Caco-2 (cell line): ENCODE results near the gene NT5C3B. TPM values are rescaled to one million over a fixed set of nuclear protein-coding genes. Genes with fewer than 3 reads are reported as not detected.

Source experiments
- BruUV-seq: library from RNA; stranded (reverse); fragments of 400-500 nt; replicated peaks from 2 replicates; lab custom pipeline; 2021; lab: Mats Ljungman, UMichigan
- CTCF ChIA-PET: fragments of 300-600 bp; sonication (Branson Sonifier 250); formaldehyde crosslinking; loops from one replicate; lab custom pipeline; 2022; ENCODE audit warnings: antibody characterized with exemption; lab: Charles Lee
- POLR2A ChIA-PET: fragments of 300-600 bp; sonication (Branson Sonifier 250); formaldehyde crosslinking; loops from one replicate; lab custom pipeline; 2022; ENCODE audit warnings: antibody characterized with exemption; lab: Charles Lee
- DNase-seq, 2 experiments: peaks; one replicate each; pipeline versions ENCODE4 v3.0.0 to v3.0.0-alpha.2; 2020 to 2022
- H3K27me3 ChIP-seq: replicated peaks from 2 replicates; pipeline ENCODE4 v1.6.0; 2011; ENCODE audit warnings: low read length; ENCODE audit not compliant: control insufficient read depth, insufficient read depth
- H3K36me3 ChIP-seq: 2 replicates; pipeline ENCODE4 v1.5.1; 2011; ENCODE audit warnings: low read length; ENCODE audit not compliant: control insufficient read depth, insufficient read depth
- H3K4me1 ChIP-seq: fragments of 250-450 bp; sonication (Bioruptor Pico); 2 replicates; pipeline ENCODE4 v1.5.1; 2020; ENCODE audit warnings: mild to moderate bottlenecking
- H3K4me3 ChIP-seq: 2 replicates; pipeline ENCODE4 v1.5.1; 2011; ENCODE audit warnings: low read depth, mild to moderate bottlenecking, control low read depth, low read length
- H3K9me3 ChIP-seq: fragments of 250-450 bp; sonication (Bioruptor Pico); 2 replicates; pipeline ENCODE4 v1.5.1; 2020; ENCODE audit warnings: mild to moderate bottlenecking, moderate library complexity
- H3K27ac Mint-ChIP-seq: one replicate; pipeline ENCODE4 v1.8.0; 2022; ENCODE audit warnings: mixed read lengths; ENCODE audit not compliant: unreplicated experiment
- H3K27me3 Mint-ChIP-seq: one replicate; pipeline ENCODE4 v1.8.0; 2022; ENCODE audit warnings: mixed read lengths; ENCODE audit not compliant: insufficient read depth, unreplicated experiment
- H3K36me3 Mint-ChIP-seq: one replicate; pipeline ENCODE4 v1.8.0; 2022; ENCODE audit warnings: mild to moderate bottlenecking, mixed read lengths; ENCODE audit not compliant: insufficient read depth, unreplicated experiment
- H3K4me1 Mint-ChIP-seq: one replicate; pipeline ENCODE4 v1.8.0; 2022; ENCODE audit warnings: low read depth, mixed read lengths; ENCODE audit not compliant: unreplicated experiment
- H3K4me3 Mint-ChIP-seq: one replicate; pipeline ENCODE4 v1.8.0; 2022; ENCODE audit warnings: mild to moderate bottlenecking, moderate library complexity, mixed read lengths; ENCODE audit not compliant: unreplicated experiment
- H3K9me3 Mint-ChIP-seq: one replicate; pipeline ENCODE4 v1.8.0; 2022; ENCODE audit warnings: mixed read lengths; ENCODE audit not compliant: unreplicated experiment
- CTCF ChIP-seq, 2 experiments: fragments of 200-600 bp in 1 of 2; IDR thresholded peaks; 1 replicate in 1 of 2; 2 replicates in 1 of 2; pipeline versions ENCODE4 v1.5.1 to v1.8.0; 2011 to 2022; ENCODE audit warnings: antibody characterized with exemption in 1 of 2, control low read depth in 1 of 2, inconsistent platforms in 1 of 2, low read depth in 1 of 2, low read length in 1 of 2, mild to moderate bottlenecking in 1 of 2, moderate library complexity in 1 of 2; ENCODE audit not compliant: insufficient read depth in 1 of 2, severe bottlenecking in 1 of 2, unreplicated experiment in 1 of 2
- intact Hi-C: fragments of 100-400 bp; cut with micrococcal nuclease; formaldehyde crosslinking; loops from one replicate; pipeline ENCODE4 v1.10.0; 2022; ENCODE audit not compliant: unreplicated experiment
- total RNA-seq: library from RNA; stranded (reverse); gene quantifications from 2 replicates; pipeline ENCODE4 v1.2.3, GENCODE V29; 2022

The NT5C3B gene
- total RNA-seq, 1 experiment from 2014 or later, result 94.5 TPM

- no peak for TF ChIP-seq CTCF (IDR thresholded peaks at IDR 0.05; ENCODE audit: insufficient read depth in 1 of 2, low read depth in 1 of 2, low read length in 1 of 2, severe bottlenecking in 1 of 2, unreplicated experiment in 1 of 2)
- H3K36me3 Mint-ChIP-seq, result peaks cover 46% of the 10 kb centered on the region
- Histone ChIP-seq H3K36me3 (peaks cover 1% of the 10 kb centered on the region), H3K4me1 (peaks cover 17% of the 10 kb centered on the region), H3K27me3 (no peaks in the 10 kb centered on the region), H3K4me3 (peak overlapping the region; percentile 91), H3K9me3 (no peaks in the 10 kb centered on the region)
- ChIA-PET CTCF (interaction anchor here (0.6 to 3.5 kb wide), 2 partner anchors 28 to 47 kb away, joined by 3 to 44 read pairs; partner anchors contain the start of gene JUP), POLR2A (no interaction called here)
- intact Hi-C loops, result no loop called here
- BruUV-seq, result TSS peak; percentile 64
- DNase-seq, result no peak
- peaks cover 6% of the 10 kb centered on the region for H3K4me1 Mint-ChIP-seq
- no peaks in the 10 kb centered on the region for H3K9me3 Mint-ChIP-seq
- no peaks in the 10 kb centered on the region for H3K27me3 Mint-ChIP-seq
- H3K27ac Mint-ChIP-seq, result peak overlapping the region; percentile 97
- H3K4me3 Mint-ChIP-seq, result peak overlapping the region; percentile 99
These were observed 22.3 kb downstream of the NT5C3B start for GRCh38 chr17:41813699-41814124.

GRCh38 chr17:41813152-41813680 lies 22.8 kb downstream of the NT5C3B start:
- CTCF ChIA-PET, result interaction anchor here (0.5 to 3.5 kb wide), 8 partner anchors 13 to 915 kb away, joined by 3 to 44 read pairs (median 4); partner anchors contain the start of genes JUP and ODAD4
- H3K27ac Mint-ChIP-seq, result peak overlapping the region; percentile 97
- no TSS peak for BruUV-seq
- intact Hi-C loops, result no loop called here
- no peak for TF ChIP-seq CTCF (IDR thresholded peaks at IDR 0.05; ENCODE audit: insufficient read depth in 1 of 2, low read depth in 1 of 2, low read length in 1 of 2, severe bottlenecking in 1 of 2, unreplicated experiment in 1 of 2)
- peak overlapping the region; percentile 99 for H3K4me3 Mint-ChIP-seq
- Histone ChIP-seq H3K36me3 (peaks cover 3% of the 10 kb centered on the region), H3K27me3 (no peaks in the 10 kb centered on the region), H3K9me3 (no peaks in the 10 kb centered on the region), H3K4me3 (peak overlapping the region; percentile 91), H3K4me1 (peaks cover 17% of the 10 kb centered on the region)
- no peaks in the 10 kb centered on the region for H3K9me3 Mint-ChIP-seq
- peaks cover 6% of the 10 kb centered on the region for H3K4me1 Mint-ChIP-seq
- POLR2A ChIA-PET, result interaction anchor here (0.6 to 3.7 kb wide), 4 partner anchors 24 to 124 kb away, joined by 3 to 44 read pairs (median 10); partner anchors contain the start of genes EIF1 and JUP
- no peak for DNase-seq
- no peaks in the 10 kb centered on the region for H3K27me3 Mint-ChIP-seq
- peaks cover 45% of the 10 kb centered on the region for H3K36me3 Mint-ChIP-seq

GRCh38 chr17:41812381-41813151 lies 23.5 kb downstream of the NT5C3B start, which contains the start of gene FKBP10:
FKBP10 (plus strand) TSS chr17:41813004; CDS start chr17:41813035, 31 bp downstream.
- H3K9me3 Mint-ChIP-seq, result no peaks in the 10 kb centered on the region
- H3K4me3 Mint-ChIP-seq, result peak within 1 kb of the TSS; percentile 99
- peaks cover 17% of the 10 kb centered on the region for H3K4me1 ChIP-seq
- H3K27ac Mint-ChIP-seq, result peak within 1 kb of the TSS; percentile 97
- no TSS peak for BruUV-seq
- no peaks in the 10 kb centered on the region for H3K27me3 Mint-ChIP-seq
- ChIA-PET CTCF (interaction anchor here (0.5 to 3.5 kb wide), 11 partner anchors 11 to 914 kb away, joined by 3 to 44 read pairs (median 4); partner anchors contain the start of genes JUP and ODAD4), POLR2A (interaction anchor here (0.5 to 3.7 kb wide), 7 partner anchors 24 to 124 kb away, joined by 3 to 44 read pairs (median 4); partner anchors contain the start of genes EIF1, JUP and KLHL11)
- peaks cover 43% of the 10 kb centered on the region for H3K36me3 Mint-ChIP-seq
- H3K4me3 ChIP-seq, result peak within 1 kb of the TSS; percentile 91
- H3K27me3 ChIP-seq, result no peaks in the 10 kb centered on the region
- intact Hi-C loops, result loop anchor here (1.0 kb wide), 3 partner anchors 26 to 53 kb away; partner anchors contain the start of genes JUP and KLHL11
- H3K4me1 Mint-ChIP-seq, result peaks cover 6% of the 10 kb centered on the region
- DNase-seq, result peak; percentile 88 to 90
- peaks cover 3% of the 10 kb centered on the region for H3K36me3 ChIP-seq
- no peaks in the 10 kb centered on the region for H3K9me3 ChIP-seq
- TF ChIP-seq CTCF (IDR thresholded peaks at IDR 0.05; ENCODE audit: insufficient read depth in 1 of 2, low read depth in 1 of 2, low read length in 1 of 2, severe bottlenecking in 1 of 2, unreplicated experiment in 1 of 2), result no peak
